Rectal smooth muscle tissue (tissue), 1 donor: ENCODE measurements around the gene HDGF.

ENCODE experiments used
- H3K27ac ChIP-seq: one replicate; pipeline ENCODE4 v1.7.0; 2013; ENCODE audit warnings: low read depth, low read length, inconsistent platforms
- H3K27me3 ChIP-seq: one replicate; pipeline ENCODE4 v1.7.0; 2013; ENCODE audit warnings: low read length; ENCODE audit not compliant: control insufficient read depth, insufficient read depth
- H3K36me3 ChIP-seq: one replicate; pipeline ENCODE4 v1.7.0; 2013; ENCODE audit warnings: low read length; ENCODE audit not compliant: control insufficient read depth, insufficient read depth
- H3K4me1 ChIP-seq: one replicate; pipeline ENCODE4 v1.7.0; 2013; ENCODE audit warnings: low read length; ENCODE audit not compliant: control insufficient read depth, insufficient read depth
- H3K4me3 ChIP-seq: one replicate; pipeline ENCODE4 v1.7.0; 2013; ENCODE audit warnings: low read length
- H3K9ac ChIP-seq: one replicate; pipeline ENCODE4 v1.7.0; 2013; ENCODE audit warnings: low read length

Gene HDGF

GRCh38 chr1:156740741-156741480 lies 10.6 kb downstream of the HDGF start, which contains the start of gene MRPL24:
MRPL24 (minus strand) TSS chr1:156741088; CDS start chr1:156738704, 2,384 bp downstream.
- Histone ChIP-seq H3K27me3 (no peaks in the 10 kb centered on the region), H3K36me3 (peaks cover 31% of the 10 kb centered on the region)

GRCh38 chr1:156740237-156740740 lies 11.2 kb downstream of the HDGF start:
- Histone ChIP-seq H3K9ac (peak overlapping the region; percentile 66), H3K27ac (peak overlapping the region; percentile 55), H3K4me3 (peak overlapping the region; percentile 92), H3K4me1 (peaks cover 3% of the 10 kb centered on the region), H3K27me3 (no peaks in the 10 kb centered on the region), H3K36me3 (peaks cover 33% of the 10 kb centered on the region)

More at GRCh38 chr1:156740741-156741480, 10.6 kb downstream of the HDGF start, which contains the start of gene MRPL24:
- Histone ChIP-seq H3K4me1 (peaks cover 9% of the 10 kb centered on the region), H3K4me3 (peak within 1 kb of the TSS; percentile 92), H3K9ac (peak within 1 kb of the TSS; percentile 66), H3K27ac (peak within 1 kb of the TSS; percentile 83)

GRCh38 chr1:156738916-156739315 lies 12.6 kb downstream of the HDGF start:
- no peak overlapping the region for H3K9ac ChIP-seq
- H3K36me3 ChIP-seq, result peaks cover 27% of the 10 kb centered on the region
- H3K27ac ChIP-seq, result no peak overlapping the region
- peaks cover 2% of the 10 kb centered on the region for H3K4me1 ChIP-seq
- H3K4me3 ChIP-seq, result no peak overlapping the region
- H3K27me3 ChIP-seq, result no peaks in the 10 kb centered on the region

DNA sequence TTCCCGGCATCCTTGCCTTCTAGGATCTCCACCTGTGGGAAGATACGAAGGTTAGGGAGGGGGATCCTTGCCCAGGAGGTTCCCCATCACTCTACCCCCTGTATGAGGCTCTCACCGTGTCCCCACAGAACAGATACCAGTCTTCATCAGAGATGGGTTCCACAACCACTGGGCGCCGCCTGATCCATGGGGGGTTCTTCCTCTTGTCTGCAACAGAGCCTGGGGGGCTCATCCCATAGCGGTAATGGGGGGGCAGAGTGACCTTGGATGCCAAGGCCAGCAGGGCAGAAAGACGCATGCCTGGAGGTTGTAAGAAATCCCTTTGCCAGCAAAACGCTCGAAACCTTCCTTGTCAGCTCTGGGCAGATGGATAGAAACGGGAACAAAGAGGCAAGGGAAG lies 13.1 kb downstream of the HDGF start:
- no peaks in the 10 kb centered on the region for H3K27me3 ChIP-seq
- H3K4me3 ChIP-seq, result no peak overlapping the region
- peaks cover 2% of the 10 kb centered on the region for H3K4me1 ChIP-seq
- no peak overlapping the region for H3K27ac ChIP-seq
- peaks cover 24% of the 10 kb centered on the region for H3K36me3 ChIP-seq
- no peak overlapping the region for H3K9ac ChIP-seq

- H3K36me3 ChIP-seq, result peaks cover 34% of the 10 kb centered on the region
- H3K9ac ChIP-seq, result no peak overlapping the region
- H3K4me1 ChIP-seq, result no peaks in the 10 kb centered on the region
- no peaks in the 10 kb centered on the region for H3K27me3 ChIP-seq
- H3K4me3 ChIP-seq, result no peak overlapping the region
- H3K27ac ChIP-seq, result no peak overlapping the region
Measured at GRCh38 chr1:156733989-156734584, 17.4 kb downstream of the HDGF start.

GRCh38 chr1:156728599-156729462 lies 22.6 kb downstream of the HDGF start, which contains the start of gene ISG20L2:
ISG20L2 (minus strand) TSS chr1:156728766; CDS start chr1:156727652, 1,114 bp downstream.
- Histone ChIP-seq H3K36me3 (peaks cover 19% of the 10 kb centered on the region), H3K27ac (peak within 1 kb of the TSS; percentile 98), H3K4me3 (peak within 1 kb of the TSS; percentile 89), H3K27me3 (no peaks in the 10 kb centered on the region), H3K4me1 (peaks cover 28% of the 10 kb centered on the region), H3K9ac (peak within 1 kb of the TSS; percentile 94)

DNA sequence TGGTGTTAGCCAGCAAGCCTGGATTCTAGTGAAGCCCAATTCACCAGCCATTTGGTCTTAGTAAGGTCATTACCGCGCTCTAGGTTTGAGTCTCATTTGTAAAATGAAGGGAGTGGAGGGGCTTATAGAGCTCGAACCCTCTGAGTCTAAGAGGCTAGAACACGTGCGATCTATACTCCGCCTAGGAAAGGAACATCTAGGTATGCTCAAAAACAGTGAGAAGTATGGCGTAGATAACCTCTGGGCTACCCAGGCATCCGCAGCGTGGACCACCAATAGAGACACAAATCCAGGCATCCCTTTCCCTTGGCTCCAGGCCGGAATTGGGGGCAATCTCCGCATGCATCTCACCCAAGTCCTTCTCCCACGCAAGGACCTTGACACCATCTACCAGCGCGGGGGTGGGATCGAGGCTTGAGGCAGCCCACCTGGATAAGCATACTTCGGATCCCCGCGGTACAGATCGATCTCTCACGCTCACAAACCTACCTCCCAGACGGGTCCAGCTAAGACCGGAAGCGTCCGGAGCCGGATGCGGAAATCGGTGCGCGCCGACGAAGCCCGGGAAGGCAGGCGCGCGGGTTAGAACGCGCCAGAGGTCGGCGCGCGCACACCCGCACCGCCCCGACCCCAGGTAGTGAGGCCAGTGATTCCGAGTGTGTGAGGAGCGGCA lies 23.4 kb downstream of the HDGF start, which contains the start of gene METTL25B:
TSS of gene METTL25B (plus strand) at position 544 of the 673 bp plus-strand sequence. CDS start 636 bp downstream, outside the sequence.
- Histone ChIP-seq H3K9ac (peak within 1 kb of the TSS; percentile 94), H3K36me3 (peaks cover 25% of the 10 kb centered on the region), H3K27me3 (no peaks in the 10 kb centered on the region), H3K4me1 (peaks cover 28% of the 10 kb centered on the region), H3K4me3 (peak within 1 kb of the TSS; percentile 89), H3K27ac (peak within 1 kb of the TSS; percentile 98)

- Histone ChIP-seq H3K4me3 (peak overlapping the region; percentile 89), H3K27me3 (no peaks in the 10 kb centered on the region), H3K36me3 (peaks cover 25% of the 10 kb centered on the region), H3K9ac (peak overlapping the region; percentile 94), H3K4me1 (peaks cover 28% of the 10 kb centered on the region), H3K27ac (peak overlapping the region; percentile 98)
Measured at GRCh38 chr1:156727492-156727891, 24.0 kb downstream of the HDGF start.

- H3K9ac ChIP-seq, result peak overlapping the region; percentile 14
- H3K4me1 ChIP-seq, result peaks cover 28% of the 10 kb centered on the region
- H3K27me3 ChIP-seq, result no peaks in the 10 kb centered on the region
- H3K36me3 ChIP-seq, result peaks cover 22% of the 10 kb centered on the region
- no peak overlapping the region for H3K27ac ChIP-seq
- peak overlapping the region; percentile 89 for H3K4me3 ChIP-seq
Measured at GRCh38 chr1:156726549-156727226, 24.8 kb downstream of the HDGF start.

- peaks cover 28% of the 10 kb centered on the region for H3K4me1 ChIP-seq
- peaks cover 22% of the 10 kb centered on the region for H3K36me3 ChIP-seq
- no peak overlapping the region for H3K27ac ChIP-seq
Measured at GRCh38 chr1:156725683-156726280, 25.7 kb downstream of the HDGF start.

GRCh38 chr1:156721535-156721934 lies 29.9 kb downstream of the HDGF start:
- peaks cover 22% of the 10 kb centered on the region for H3K36me3 ChIP-seq
- H3K9ac ChIP-seq, result no peak overlapping the region

More at GRCh38 chr1:156725683-156726280, 25.7 kb downstream of the HDGF start:
- H3K9ac ChIP-seq, result no peak overlapping the region
- H3K27me3 ChIP-seq, result no peaks in the 10 kb centered on the region
- peak overlapping the region; percentile 89 for H3K4me3 ChIP-seq

More at GRCh38 chr1:156721535-156721934, 29.9 kb downstream of the HDGF start:
- no peak overlapping the region for H3K27ac ChIP-seq
- no peak overlapping the region for H3K4me3 ChIP-seq
- H3K27me3 ChIP-seq, result no peaks in the 10 kb centered on the region
- H3K4me1 ChIP-seq, result peaks cover 14% of the 10 kb centered on the region
